ENCODE measurements around the gene BSG. TPM values are rescaled to one million over a fixed set of nuclear protein-coding genes. Genes with fewer than 3 reads are reported as not detected.

Gene BSG
- total RNA-seq, 1 donor from 2014 or later: 353 TPM

- Mint-ChIP-seq H3K4me1 (ENCODE audit: unreplicated experiment) (no peaks in the 10 kb centered on the region), H3K36me3 (ENCODE audit: low read depth, unreplicated experiment) (no peaks in the 10 kb centered on the region), H3K27me3 (ENCODE audit: unreplicated experiment) (peaks cover 7% of the 10 kb centered on the region), H3K9me3 (ENCODE audit: unreplicated experiment) (no peaks in the 10 kb centered on the region), H3K4me3 (ENCODE audit: unreplicated experiment) (no peak overlapping the region), H3K27ac (ENCODE audit: unreplicated experiment) (no peak overlapping the region)
- TF ChIP-seq CTCF (IDR thresholded peaks at IDR 0.05; ENCODE audit: unreplicated experiment): no peak
- DNase-seq (ENCODE audit: low spot score): no peak
Measured at GRCh38 chr19:580274-580835, 8.0 kb downstream of the BSG start.

GRCh38 chr19:581399-582111 is 9.2 kb downstream of the BSG start:
- no peaks in the 10 kb centered on the region for H3K36me3 Mint-ChIP-seq (ENCODE audit: low read depth, unreplicated experiment)
- no peak overlapping the region for H3K4me3 Mint-ChIP-seq (ENCODE audit: unreplicated experiment)
- DNase-seq (ENCODE audit: low spot score): no peak
- H3K27me3 Mint-ChIP-seq (ENCODE audit: unreplicated experiment): peaks cover 9% of the 10 kb centered on the region
- H3K4me1 Mint-ChIP-seq (ENCODE audit: unreplicated experiment): no peaks in the 10 kb centered on the region
- H3K9me3 Mint-ChIP-seq (ENCODE audit: unreplicated experiment): no peaks in the 10 kb centered on the region
- no peak for TF ChIP-seq CTCF (IDR thresholded peaks at IDR 0.05; ENCODE audit: unreplicated experiment)
- no peak overlapping the region for H3K27ac Mint-ChIP-seq (ENCODE audit: unreplicated experiment)

- Mint-ChIP-seq H3K4me3 (ENCODE audit: unreplicated experiment) (no peak overlapping the region), H3K27ac (ENCODE audit: unreplicated experiment) (no peak overlapping the region), H3K4me1 (ENCODE audit: unreplicated experiment) (no peaks in the 10 kb centered on the region), H3K27me3 (ENCODE audit: unreplicated experiment) (peaks cover 8% of the 10 kb centered on the region), H3K36me3 (ENCODE audit: low read depth, unreplicated experiment) (no peaks in the 10 kb centered on the region), H3K9me3 (ENCODE audit: unreplicated experiment) (no peaks in the 10 kb centered on the region)
- no peak for DNase-seq (ENCODE audit: low spot score)
- TF ChIP-seq CTCF (IDR thresholded peaks at IDR 0.05; ENCODE audit: unreplicated experiment): no peak
Measured at GRCh38 chr19:582497-583197, 10.3 kb downstream of the BSG start.

- no peaks in the 10 kb centered on the region for H3K4me1 Mint-ChIP-seq (ENCODE audit: unreplicated experiment)
- TF ChIP-seq CTCF (IDR thresholded peaks at IDR 0.05; ENCODE audit: unreplicated experiment): no peak
- H3K9me3 Mint-ChIP-seq (ENCODE audit: unreplicated experiment): no peaks in the 10 kb centered on the region
- H3K4me3 Mint-ChIP-seq (ENCODE audit: unreplicated experiment): no peak overlapping the region
- no peak for DNase-seq (ENCODE audit: low spot score)
- H3K27me3 Mint-ChIP-seq (ENCODE audit: unreplicated experiment): peaks cover 8% of the 10 kb centered on the region
- no peaks in the 10 kb centered on the region for H3K36me3 Mint-ChIP-seq (ENCODE audit: low read depth, unreplicated experiment)
- no peak overlapping the region for H3K27ac Mint-ChIP-seq (ENCODE audit: unreplicated experiment)
Measured at GRCh38 chr19:583198-583967, 11.0 kb downstream of the BSG start.
